HG02588 (cell line): Measurements from ENCODE around the gene TBX19.

Source experiments
- ATAC-seq: cut with Tn5 transposase; IDR thresholded peaks from one replicate; pipeline ENCODE4 v1.9.1; 2021; ENCODE audit warnings: mild to moderate bottlenecking, moderate library complexity; ENCODE audit not compliant: unreplicated experiment

Gene TBX19

DNA sequence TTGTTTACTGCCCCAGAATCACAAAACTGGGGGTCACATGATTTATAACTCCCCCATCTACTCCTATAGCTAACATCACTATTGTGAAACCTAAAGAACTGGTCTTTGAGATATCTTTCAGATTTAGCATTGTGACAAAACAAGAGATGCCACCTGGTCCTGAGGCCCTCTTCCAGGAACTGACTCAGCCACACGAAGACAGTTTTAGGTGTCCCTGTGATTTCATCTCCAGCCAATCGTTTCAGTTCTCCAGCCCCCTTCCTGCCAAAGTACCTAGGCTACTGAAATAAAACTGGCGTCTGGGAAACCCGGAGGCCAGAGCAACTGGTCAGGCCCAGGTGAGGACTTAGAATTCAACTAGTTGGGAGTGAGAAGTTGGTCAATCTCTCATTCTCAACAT, 36.6 kb downstream of the TBX19 start:
- no peak for ATAC-seq

DNA sequence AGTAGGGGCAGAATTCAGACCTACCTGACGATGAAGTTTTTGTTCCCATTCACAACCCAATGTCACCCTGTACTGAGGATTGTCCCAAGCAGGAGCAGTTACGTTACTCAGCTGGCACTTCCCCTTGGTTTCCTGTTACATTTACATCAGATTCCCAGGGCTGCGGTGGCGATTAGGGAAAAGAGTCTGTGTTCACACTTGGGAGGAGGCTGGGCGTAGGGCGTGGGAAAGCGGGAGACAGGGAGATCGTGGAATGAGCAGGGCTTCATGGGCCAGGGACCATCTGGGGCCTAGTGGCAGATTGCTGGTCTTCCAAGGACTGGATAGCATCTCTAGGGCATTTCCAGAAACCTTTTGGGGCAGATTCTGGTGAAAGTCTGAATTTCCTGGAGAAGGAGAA, 39.0 kb downstream of the TBX19 start:
- no peak for ATAC-seq

DNA sequence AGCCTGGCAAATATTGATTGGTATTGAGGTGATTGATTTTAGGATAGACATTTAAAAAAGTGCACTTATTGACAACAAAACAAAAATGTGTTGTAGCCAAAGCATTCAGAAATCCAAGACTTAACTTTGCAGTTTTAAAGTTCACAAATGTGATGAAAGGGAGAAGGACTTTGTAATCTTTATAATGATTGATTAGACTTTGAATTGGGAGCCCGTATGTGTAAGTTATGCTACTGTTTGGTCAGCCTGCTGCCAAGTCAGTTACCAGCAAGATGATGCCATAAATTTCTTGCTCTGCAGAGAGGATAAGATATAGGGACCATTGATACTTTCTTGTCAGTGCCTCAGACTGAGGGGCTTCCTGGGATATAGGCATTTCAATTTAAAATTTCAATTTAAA, 39.5 kb downstream of the TBX19 start:
- ATAC-seq, result no peak

DNA sequence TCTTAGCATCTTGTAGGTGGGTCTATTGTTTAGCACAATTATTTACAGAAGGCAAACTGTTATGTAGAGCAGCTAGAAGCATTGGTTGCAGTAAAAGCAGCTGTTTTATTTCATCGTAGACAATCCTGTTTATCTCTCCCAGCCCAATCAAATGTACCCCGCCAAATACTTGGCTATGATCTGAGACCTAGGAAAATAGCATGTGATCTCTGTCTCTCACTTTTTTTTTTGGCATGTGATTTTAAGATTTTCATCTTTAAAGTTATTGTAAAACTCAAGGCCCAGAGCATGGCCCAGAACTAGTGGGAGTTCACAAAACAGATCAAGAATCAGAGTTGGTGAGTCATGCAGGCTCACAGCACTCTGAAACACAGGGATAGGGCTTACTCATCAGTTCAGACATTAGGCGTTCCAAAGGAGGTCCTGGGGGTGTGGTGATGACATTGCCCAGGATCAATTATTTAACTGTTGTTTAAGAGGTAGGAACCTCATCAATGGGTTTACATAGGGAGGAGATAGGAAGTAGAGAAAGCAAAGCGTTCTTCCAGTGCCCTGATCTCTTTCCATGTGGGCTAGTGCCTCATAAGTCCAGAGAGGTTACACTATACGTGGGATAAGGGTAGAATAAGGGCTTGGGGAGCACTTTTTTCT, 40.2 kb downstream of the TBX19 start:
- ATAC-seq, result no peak

DNA sequence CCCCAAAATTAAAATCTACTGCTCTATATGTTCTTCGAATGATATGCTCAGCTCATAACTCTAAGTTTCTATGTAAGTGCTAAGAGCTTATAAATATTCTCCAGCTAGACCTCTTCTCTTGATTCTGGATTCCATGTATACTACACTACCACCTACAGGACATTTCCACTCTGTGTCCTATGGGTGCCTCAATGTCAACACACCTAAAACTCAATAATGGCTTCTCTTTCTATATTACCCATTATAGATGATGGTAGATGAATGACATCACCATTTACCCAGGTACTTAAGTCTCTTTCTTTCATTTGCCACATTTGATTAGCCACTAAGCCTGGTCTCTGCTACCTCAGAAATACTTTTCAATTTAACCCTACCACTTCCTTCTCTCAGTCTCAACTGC, 41.3 kb downstream of the TBX19 start:
- no peak for ATAC-seq

DNA sequence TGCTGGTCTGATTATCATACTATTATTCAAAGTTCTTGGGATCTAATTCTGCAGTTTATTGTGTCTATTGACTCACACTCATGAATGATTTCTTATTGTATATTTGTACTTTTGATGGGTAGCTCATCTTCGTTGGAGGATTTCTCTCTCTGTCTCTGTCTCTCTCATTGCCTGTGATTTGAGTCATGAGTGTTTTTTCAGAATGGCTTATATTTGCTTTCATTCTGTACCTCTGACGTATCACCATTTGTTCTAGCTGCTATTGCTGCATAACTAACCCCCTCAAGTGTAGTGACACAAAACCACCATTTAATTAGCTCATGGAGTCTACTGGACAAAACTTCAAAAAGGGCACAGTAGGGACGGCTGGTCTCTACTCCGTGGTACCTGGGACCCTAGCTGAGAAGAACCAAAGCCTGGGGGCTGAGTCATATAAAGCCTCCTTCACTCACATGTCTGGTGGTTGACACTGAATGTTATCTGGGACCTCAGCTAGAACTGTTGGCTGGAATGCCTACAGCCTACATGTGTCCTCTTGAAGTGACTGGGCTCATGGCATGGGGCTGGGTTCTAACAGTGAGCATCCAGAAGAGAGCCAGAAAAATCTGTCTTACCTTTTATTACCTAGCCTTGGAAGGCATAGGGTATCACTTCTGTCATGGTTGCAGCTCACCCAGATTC, 44.2 kb downstream of the TBX19 start:
- ATAC-seq, result no peak

DNA sequence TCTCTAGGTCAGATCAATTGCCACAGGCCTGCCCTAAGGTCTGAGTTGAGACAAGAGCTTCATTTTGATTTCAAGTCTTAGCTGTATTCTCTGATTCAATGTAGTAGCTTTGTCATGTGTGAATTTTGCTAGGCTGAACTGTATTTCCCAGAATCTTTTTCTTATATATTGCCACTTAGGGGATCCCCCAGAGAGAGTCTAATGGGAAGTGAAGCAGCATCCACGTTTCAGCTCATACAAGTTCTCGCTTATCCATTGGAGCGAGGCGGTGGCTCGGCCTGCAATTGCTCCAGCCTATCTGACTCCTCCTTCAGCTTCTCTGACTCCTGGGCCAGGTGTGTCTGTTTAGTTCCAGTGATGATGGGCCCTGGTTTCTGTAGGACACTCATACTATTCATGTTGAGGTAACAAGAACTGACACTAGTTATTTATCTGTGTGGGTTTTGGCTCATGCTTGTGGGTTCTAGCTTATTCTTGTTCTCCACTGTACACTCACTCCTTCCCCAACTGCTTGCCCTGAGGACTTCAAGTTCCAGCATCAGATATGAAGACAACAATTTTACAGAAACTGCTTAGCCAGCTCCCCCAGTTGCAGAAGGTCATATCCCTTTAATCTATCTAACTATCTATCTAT, 48.2 kb downstream of the TBX19 start:
- ATAC-seq, result no peak

DNA sequence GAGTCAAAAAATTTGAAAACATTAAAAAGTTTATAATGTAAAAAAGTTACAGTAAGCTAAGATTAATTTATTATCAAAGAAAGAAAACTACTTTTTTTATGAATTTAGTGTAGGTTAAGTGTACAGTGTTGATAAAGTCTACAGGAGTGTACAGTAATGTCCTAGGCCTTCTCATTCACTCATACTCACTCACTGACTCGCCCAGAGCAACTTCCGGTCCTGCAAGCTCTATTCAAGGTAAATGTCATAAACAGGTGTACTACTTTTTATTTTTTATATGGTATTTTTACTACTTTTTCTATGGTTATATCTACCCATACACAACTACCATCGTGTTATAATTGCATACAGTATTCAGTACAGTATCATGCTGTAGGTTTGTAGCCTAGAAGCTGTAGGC, 49.6 kb downstream of the TBX19 start:
- no peak for ATAC-seq

DNA sequence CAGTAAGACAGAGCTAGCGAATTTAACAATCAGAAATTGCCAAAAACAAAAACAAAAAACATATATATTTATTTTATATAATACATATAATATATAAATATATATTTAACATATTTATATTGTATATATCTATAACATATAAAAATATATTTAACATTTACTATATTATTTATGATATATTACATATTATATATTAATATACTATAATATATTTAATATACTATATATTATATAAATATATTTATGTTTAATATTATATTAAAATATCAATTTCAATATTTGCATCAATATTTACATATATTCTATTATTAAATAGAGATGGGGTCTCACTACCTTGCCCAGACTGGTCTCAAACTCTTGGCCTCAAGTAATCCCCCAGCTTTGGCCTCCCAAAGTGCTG, 50.9 kb downstream of the TBX19 start:
- ATAC-seq, result no peak

DNA sequence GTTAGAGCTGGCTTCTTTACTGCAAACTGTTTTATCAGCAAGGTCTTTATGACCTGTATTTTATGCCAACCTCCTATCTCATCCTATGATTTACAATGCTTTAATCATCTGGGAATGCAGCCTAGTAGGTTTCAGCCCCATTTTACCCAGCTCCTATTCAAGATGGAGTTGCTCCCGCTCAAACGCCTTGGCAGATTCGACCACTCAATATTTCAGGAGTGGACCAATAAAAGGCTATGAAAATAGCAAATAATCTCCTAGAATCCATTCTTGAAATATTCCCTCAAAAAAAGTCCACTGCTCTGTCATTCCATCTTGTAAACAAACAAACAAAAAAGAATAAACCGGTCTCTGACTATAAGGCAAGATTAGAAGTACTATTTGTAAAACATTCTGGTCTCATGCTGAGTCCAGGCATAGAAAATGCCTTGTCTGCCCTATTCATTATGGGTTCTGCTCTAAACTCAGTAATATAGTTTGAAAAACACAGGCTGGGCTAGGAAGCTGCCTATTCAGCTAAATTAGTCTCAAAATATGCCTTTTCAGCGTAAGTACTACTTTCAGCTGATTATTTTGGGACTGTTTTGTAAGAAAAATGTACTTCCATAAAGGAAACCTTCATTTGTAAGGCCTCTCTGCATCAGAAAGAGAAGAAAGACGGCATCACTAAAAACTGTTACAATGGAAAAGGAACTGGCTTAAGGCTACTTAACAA, 53.0 kb downstream of the TBX19 start:
- no peak for ATAC-seq

DNA sequence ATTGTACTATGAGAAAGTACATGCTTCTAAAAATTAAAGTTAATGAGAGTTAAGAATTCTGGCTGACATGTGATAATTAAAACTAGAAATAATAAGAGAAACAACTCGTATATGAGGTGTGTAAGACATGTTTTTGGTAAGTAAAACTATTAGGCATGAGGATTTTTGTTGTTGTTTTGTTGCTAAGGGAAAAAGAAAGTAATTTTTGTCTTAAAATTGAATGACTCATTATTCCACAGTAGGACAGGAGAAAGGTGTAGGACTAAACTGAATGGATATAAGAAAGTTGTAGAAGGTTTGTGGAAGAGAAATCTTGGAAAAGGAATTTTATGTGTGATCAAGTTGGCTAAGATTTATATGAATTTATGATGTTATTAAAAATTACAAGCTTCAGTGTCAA, 54.8 kb downstream of the TBX19 start:
- no peak for ATAC-seq

DNA sequence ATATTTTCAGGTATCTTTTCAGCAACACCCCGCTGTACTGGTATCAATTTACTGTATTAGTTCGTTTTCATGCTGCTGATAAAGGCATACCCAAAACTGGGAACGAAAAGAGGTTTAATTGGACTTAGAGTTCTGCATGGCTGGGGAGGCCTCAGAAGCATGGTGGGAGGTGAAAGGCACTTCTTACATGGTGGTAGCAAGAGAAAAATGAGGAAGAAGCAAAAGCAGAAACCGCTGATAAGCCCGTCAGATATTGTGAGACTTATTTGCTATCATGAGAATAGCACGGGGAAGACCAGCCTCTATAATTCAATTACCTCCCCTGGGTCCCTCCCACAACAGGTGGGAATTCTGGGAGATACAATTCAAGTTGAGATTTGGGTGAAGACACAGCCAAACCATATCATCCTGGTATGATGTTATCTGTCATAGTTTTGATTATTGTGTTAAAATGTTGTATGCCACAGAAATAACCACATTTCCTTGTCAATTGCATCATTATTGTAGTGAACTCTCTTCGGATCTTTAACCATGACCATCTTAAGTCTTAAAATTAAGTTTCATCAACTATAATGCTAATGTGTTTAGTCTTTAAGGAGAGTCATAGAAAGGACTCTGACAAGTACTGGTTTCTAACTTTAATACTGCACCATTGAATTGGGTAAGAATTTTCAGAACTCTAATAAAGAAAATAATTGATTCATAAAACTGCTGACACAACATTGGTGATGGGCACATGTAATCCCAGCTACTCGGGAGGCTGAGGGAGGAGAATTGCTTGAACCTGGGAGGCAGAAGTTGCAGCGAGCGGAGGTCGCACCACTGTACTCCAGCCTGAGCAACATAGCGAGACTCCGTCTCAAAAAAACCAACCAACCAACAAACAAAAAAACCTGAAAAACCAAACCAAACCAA, 58.2 kb downstream of the TBX19 start:
- no peak for ATAC-seq

DNA sequence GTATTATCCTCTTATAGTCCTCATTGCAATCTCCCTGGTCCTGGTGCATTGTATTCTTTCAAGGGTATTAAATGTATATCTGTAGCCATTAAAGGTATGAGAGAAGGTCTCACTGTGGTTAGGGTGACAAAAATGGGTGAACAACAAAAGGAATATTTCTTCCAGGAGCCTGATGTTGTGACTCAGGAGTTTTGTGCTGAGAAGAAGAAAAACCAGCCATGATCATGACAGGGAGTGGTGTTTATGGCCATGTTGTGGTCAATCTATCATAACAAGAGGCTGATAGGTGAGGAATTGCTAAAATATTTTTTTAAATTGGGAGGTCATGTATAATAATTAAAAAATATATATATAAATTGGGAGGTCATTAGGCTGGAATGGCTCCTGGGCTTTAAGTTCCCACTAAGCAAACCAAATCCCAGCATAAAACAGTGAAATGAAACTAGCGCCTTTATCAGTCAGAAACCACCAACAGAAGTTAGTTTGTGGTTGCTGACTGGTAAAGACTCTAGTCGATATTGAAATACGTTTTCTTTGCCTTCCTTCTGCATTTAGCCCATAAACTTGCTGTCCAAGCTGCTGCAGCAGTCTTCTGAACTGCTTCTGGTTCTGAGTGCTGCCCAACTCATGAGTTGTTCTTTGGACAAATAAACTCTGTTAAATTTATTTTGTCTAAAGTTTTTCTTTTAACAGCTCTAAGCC, 60.3 kb downstream of the TBX19 start:
- no peak for ATAC-seq

DNA sequence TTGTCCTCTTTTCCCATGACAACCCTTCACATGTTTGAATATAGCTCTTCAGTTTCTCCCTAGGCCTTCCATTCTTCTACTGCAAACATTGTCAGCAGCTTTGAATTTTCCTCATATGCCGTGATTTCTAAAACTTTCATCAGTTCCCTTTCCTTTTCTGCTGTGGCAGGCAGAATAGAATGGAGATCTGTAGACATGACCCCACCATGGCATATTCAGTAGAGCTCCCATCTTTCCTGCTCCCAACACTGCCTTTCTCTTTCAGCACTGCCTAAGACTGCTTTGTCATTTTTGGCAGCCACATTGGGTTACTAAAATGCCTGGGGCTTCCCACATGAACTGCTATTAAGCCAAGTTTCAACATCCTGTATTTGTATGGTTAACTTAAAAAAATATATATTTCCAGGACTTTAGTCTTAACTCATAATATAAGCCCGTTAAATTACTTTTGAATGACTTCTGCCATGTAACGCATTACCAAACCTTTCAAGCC, 60.9 kb downstream of the TBX19 start:
- no peak for ATAC-seq

DNA sequence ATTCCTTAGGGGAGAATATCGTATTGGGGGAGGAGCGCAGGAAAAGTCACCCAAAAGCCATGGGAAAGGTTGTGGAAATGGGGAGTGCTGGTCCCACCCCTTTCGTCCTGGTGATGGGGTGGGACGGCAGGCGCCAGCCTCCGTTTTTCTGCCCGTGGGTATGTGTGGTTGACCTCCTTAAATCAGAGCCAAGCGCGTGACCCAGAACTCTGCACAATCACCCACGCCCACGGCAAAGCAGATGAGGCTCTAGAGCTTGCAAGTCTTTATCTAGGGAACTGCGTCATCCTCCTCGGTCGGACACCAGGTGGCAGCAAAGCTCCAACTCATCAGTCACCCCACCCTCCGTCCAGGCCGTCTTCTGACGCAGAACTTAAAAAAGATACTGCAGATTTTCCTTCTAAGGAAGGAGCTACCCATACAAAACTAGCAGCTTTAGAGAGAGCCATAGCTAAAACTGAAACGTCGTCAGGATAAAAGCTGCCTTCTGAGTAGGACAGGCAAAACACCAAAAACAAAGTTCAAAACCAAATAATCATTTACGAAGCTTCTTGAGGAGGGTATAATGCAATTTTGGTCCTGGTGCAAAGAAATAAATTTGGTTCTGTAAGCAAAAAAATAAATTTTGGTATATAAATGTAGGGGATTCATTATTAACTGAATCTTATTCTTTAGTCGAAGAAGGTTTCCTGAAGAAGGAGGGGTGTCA, 62.0 kb downstream of the TBX19 start:
- peak; percentile 94 for ATAC-seq

DNA sequence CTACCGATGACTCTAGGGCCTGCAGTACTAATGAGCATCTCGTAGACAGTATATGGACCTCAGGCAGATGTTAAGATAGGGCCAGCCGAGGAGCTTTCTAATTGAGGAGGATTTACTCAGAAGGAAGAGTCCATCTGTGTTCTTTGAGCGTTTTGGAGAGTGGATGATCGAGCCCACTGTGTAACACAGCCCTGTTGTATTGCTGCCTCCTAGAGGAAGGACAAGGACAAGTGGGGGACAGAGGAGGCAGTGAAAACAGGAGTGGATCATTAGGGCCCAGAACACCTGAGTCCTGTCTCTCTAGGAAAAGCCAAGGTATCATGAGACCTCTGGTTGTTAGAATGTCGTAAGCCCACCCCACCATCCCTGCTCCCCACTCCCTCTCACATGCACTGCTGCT, 62.9 kb downstream of the TBX19 start:
- ATAC-seq, result no peak

DNA sequence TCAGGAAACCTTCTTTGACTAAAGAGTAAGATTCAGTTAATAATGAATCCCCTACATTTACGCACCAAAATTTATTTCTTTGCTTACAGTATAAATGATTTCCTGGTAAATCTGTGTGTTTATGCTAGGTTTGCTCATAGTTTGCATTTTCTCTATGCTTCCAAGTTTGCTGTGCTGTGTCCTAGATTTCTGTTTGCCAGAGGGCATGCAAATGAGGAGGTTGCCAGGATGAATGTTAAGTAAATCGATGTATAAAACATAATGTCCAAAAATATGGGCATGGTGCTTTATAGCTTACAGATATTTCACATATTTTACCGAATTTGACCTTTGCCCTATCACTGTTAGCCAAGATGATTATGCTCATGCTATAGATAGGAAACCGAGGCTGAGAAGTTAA, 63.8 kb downstream of the TBX19 start:
- ATAC-seq, result no peak

DNA sequence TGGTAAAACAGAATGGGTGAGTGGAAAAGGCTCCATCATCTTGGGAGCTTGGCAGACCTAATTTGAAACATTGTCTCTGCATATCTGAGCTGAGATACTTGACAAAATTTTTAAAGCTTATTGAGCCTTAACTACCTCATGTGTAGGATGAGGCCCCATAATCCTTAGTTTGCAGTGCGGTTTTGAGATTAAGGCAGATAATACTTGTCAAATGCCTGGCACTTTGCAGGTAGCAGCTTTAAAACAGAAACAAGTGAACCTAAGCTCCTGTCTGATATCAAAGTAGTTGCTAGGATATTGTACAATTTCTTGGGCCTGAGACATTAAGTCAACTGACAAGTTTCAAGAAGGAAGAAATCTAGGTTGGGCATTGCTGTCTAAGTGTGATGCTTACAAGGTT, 65.3 kb downstream of the TBX19 start:
- no peak for ATAC-seq

DNA sequence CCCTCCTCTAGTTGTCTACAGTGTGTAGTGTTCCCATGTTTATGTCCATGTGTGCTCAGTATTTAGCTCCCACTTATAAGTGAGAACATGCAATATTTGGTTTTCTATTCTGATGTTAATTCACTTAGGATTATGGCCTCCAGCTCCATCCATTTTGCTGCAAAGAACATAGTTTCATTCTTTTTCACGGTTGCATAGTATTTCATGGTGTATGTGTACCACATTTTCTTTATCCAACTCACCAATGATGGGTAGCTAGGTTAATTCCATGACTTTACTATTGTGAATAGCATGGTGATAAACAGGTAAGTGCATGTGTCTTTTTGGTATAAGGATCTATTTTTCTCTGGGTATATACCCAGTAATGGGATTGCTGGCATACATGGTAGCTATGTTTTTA, 67.0 kb downstream of the TBX19 start:
- ATAC-seq, result no peak
